NCI-H1092 (cell line): Measurements from ENCODE around the gene EPHB1.

Experiments
- DNase-seq: peaks from one replicate; lab custom pipeline; 2025; lab: John Stamatoyannopoulos, UW

Gene EPHB1

DNA sequence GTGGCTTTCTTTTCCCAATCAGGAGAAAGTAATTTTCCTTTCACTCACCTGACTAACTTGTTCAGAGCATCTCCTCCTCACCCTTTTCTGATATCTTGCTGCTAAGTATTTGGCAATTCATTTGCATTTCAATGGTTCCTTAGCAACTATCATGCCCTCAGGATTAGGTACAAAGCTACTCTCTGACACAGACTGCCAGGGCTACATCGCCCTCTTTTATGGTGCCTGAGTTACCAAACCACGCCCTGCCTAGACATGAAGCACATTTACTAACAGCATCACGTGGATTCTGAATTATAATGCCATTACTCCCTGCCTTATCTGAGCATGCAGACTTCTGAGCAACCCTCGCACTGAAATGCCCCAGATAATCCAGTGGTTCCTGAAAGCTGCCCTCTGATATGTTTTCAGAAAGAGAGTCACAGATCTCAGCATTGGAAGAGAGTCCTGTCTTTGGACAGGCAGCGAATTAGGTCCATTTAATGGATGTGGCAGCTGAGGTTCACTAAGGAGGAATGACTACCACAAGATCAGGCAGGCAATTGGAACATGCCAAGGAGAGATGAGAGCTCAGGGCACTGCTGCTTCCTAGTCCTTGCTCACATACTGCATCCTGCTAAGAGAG, 14.5 kb downstream of the EPHB1 start:
- no peak for DNase-seq

DNA sequence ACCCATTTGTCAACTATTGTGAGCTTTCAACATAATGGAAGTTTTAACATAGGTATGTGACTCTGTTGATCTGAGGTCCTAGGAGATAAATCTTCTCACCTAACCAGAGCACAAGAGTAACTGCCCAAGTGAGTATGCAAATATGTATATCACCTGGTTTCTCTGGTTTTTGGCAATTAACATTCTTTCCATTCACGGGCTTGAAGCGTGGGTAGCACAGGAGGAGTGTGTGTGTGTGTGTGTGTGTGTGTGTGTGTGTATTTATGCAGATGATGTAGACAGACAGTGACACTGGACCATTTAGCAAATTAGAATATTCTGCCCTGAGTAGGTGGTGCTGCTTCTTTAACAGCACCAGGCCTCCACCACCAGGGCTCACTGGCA, 15.0 kb downstream of the EPHB1 start:
- no peak for DNase-seq

DNA sequence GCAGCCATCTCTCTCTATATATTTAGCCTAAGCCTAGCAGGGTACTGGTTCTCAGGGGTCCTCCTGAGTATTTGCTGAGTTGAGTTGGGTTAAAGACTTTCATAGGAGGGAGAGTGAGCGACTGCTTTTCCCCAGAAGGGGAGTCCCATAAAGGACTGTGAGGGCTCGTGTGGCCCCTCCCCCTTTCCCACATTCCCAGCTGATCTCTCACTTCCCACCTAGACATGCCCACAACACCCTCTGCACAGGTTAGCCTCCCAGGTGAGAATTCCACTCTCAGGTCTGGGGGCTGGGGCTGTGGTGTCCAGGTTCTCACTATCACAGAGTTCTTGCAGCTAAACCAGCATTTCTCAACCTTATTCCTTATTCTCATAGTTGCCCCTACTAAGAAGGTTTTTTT, 15.8 kb downstream of the EPHB1 start:
- DNase-seq = no peak

DNA sequence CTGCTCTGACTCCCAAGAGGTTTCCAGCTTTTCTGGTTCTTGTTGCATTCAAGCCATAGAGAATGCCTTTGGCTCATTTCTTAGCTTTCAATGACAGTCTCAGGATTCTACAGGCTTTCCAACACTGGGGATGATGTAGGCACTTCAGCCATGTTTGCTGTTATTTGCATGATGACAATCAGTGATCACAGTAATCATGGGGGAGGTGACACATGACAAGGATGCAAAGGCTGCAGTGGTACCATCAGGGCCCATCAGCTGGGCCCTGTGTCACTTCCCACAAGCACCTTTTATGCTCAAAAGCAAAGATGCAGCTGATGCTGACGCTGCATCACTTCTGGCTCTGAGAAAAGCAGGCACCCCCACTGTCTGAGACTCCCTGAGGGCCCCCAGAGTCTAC, 18.6 kb downstream of the EPHB1 start:
- no peak for DNase-seq

DNA sequence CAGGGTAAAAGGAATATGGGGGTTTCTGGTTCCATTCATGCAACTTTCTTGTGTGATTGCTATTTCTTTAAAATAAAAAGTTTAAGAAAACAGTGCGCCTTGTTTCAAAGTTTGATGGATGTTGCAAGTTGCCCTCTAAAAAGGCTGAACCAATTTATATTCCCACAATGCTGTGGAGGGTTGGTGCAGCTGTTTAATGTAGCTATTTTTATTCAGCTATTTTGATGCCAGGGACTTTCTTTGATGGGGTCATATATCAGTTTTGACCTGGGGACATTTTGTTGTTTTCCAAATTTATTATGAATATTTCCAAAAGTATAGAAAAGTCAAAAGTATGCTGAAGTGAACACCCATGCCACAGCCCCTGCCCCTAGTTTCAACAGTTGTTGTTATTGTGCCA, 20.5 kb downstream of the EPHB1 start:
- no peak for DNase-seq

DNA sequence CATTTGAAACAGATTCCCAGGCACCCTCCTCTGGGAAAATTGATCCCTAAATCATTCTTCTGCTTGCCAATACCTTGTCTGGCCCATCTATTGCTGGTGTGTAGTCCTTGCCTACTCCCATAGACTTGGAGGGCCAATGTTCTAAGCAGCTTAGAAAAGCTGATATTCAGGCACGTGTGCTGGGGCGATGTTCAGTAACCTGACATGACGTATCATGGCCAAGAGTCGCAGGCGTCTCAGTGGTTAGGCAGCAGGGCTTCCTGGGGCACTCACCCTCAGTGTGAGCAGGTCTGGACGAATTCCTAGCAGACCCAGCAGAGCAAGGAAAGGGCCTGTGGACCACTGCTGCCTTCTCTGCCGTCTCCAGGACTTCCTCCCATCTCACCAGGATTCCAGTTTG, 21.6 kb downstream of the EPHB1 start:
- DNase-seq = no peak

DNA sequence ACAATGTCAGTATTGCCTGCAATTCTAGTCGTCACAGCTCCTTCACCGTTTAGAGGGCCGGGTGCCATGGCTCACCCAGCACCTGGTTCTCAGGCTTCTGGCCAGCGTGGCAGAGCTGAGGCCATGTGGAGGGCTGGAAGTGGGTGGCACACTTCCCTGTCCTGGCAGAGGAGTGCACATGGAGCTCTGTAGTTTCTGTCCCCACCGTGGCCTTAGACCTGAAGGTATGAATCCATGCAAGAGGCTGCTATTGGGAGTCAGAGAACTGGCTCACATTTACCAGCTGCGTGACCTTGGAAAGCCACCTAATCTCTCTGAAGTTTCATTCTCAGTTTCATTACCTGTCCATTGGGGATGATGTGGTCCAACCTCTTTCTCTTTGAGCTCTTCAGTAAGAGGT, 22.2 kb downstream of the EPHB1 start:
- no peak for DNase-seq

DNA sequence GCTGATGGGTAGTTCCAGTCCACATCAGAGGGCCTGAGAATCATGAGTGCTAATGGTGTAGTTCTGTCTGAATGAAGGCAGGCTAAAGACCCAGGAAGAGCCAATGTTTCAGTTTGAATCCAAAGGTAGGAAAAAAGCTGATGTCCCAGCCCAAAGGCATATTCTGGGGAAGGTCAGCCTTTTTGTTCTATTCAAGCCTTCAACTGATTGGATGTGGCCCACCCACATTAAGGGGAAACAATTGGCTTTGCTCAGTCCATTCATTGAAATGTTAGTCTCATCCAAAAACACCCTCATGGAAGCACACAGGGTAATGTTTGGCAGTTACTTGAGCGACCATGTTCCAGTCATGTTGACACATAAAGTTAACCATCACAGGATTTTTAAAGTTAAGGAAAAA, 25.9 kb downstream of the EPHB1 start:
- no peak for DNase-seq

DNA sequence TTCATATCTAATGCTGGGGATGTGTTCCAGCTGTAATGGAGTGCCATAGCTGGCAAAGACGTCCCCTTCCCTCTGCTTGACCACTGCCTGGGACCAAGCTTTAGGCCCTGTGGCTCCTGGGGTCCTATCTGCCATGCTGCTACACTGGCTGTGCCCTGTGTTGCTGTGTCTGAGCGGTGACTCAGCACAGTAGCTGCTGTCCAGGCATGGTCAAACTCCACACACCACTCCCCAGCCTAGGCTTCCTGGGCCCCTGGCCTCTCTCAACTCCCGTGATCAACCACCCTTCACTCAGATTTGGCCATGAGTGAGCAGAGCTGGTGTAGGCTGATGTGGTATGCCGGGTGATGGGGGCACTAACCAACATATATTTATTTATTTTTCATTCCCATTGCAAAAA, 27.0 kb downstream of the EPHB1 start:
- DNase-seq = no peak

DNA sequence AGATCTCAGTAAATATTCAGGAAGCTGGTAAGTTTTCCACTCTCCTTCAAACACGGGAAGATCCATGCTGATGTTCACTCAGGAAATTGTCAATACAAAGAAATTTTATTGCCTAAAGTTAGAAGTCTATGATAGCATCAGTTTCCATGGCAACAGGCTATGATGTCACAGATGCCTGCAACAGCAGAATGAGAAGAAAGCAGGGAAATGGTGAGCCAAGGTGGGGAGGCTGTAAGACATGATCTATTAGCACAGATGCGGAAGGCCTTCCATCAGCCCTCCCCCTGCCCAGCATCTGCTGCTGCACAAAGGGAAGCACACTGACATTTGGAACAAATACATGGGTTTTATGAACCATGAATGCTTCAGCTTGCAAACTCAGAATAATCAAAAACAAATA, 28.6 kb downstream of the EPHB1 start:
- no peak for DNase-seq

DNA sequence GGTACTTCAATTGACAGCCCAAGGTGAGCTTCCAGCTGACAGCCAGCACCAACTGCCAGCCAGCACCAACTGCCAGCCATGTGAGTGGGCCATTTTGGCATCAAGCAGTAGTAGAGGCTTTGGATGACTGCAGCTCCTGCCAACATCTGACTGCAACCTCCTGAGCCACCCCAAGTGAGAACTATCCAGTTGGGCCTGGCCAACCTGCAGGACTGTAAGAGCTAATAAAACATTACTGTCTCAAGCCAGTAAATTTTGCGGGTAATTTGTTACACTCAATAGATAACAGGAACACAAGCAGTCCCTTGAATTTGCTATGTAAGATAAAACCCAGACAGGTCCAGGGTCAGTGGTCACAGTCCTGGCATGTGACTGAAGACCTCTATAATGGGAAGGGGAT, 29.7 kb downstream of the EPHB1 start:
- DNase-seq = no peak

DNA sequence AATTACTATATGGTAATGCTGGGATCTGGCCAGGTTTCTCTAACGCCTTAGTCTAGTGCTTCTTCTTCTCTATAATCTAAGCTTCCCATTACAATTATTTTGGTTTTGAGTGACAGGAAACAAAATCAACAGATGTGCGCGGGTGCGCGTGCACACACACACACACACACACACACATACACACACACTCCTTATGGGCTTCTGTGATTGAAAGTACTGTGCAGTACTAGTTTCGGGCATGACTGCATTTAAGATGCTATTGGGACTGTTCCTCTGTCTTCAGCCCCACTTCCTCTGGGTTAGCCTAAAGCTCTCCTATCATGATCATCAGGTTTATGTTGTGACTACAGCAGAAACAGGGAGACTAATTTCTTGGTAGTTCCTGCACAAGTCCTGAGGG, 32.2 kb downstream of the EPHB1 start:
- no peak for DNase-seq

DNA sequence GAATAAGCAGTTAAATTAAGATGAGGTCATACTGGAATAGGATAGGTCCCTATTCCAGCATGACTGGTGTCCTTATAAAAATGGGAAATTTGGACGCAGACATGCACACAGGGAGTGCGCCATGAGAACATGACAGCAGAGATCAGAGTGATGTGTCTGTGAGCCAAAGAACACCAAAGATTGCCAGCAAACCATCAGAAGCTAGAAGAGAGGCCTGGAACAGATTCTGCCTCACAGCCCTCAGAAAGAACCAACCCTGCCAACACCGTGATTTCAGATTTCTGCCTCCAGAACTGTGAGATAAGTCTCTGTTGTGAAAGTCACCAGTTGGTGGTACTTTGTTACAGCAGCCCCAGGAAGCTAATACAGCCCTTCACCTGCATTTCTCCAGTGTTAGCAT, 34.7 kb downstream of the EPHB1 start:
- no peak for DNase-seq

DNA sequence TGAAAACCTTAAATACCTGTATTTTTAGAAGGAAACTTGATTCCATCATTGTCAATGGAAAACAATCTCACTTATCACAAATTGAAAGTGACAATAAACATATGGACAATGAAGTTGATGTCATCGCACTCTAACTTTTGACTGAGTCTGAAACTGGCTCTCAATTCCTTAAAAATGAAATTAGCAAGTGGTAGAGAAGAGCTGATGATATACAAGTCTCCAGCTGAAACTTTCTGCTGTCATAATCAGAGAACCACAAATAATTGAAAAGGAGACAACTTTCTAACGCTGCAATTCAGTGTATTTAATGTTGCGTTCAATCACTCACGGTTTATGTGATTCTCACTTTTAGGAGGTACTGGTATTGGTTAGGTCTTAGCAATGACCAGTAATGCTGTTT, 37.5 kb downstream of the EPHB1 start:
- DNase-seq = no peak

DNA sequence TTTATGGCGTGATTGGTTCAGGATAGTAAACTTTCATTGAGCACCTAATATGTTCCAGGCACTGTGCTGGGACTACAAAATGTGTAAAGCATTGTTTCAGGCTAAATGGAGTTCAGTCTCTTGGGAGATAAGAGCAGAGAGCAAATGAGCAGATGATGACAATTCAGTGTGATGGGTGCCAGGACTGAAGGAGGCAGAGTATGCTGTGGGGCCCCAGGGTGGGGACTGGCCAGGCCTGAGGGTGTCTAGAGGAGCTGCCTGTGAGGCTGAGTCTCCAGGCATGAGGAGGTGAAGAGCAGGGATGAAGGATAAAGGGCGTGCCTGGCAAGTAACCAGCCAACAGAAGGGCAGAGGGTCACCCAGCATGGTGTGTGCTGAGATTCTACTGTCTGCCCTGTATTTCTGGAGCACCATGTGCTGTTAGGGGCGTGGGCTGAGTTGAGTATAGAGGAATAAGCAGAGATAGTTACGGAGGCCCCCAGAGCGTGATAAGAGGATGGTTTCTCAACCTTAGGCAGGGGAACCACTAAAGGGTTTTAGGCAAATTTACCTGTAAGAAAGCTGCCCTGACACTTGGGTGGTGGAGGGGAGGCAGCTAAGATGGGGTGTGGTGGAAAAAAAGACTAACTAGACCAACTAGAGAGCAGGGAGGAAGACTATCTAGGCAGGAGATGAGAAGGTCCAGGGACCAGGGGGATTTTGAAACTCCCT, 38.5 kb downstream of the EPHB1 start:
- no peak for DNase-seq

DNA sequence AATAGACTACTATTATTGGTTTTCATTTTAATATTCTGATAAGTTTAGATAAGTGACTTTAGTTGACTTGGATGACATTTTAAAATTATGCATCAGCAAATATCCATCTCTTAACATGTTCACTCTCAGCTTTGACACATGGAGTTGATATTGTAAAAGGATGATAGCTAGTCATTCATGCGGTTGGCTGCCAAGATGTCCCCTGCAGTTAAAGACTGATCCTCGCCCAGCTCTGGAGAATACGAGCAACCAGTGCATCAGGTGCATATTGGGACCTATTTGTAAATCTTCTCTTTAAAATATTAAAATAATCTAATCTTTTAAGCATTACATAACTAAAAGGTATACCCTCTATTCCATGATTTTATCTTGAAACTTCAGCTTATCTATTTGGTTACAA, 41.9 kb downstream of the EPHB1 start:
- no peak for DNase-seq

DNA sequence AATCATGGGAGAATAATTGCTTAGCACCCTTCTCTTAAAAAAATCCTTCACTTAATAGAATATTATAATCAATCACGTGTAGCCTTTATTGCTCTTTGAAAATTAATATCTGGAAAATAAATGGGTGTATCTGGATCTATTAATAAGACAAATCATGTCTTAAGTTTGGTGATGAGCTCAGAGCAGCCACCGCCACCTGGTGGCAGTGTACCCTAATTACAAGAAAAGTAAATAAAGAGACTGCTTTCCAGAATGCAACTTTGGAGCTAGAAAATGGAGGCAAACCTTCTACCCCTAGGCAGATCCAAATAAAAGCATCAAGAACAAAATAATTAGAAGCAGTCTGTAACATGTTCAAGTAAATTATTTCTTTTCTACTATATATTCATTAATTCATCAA, 43.5 kb downstream of the EPHB1 start:
- DNase-seq = no peak

DNA sequence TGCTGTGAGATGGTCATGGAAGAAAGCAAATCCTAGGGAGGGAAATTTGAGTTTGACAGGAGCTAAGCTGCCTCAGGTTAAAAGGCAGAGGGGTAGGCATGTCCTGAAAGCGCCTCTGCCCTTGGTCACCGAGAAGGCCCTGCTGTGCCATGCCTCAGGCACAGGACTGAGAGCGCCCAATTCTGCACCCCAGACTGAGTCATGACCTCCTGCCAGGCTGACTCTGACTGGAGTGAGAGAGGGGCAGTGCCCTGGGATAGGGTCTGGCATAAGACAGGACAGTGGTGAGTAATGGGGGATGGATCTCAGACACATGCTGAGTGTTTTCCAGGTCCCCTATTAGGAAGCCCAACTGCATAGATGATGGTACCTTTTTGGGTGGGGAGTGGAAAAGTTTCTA, 44.4 kb downstream of the EPHB1 start:
- DNase-seq = no peak

DNA sequence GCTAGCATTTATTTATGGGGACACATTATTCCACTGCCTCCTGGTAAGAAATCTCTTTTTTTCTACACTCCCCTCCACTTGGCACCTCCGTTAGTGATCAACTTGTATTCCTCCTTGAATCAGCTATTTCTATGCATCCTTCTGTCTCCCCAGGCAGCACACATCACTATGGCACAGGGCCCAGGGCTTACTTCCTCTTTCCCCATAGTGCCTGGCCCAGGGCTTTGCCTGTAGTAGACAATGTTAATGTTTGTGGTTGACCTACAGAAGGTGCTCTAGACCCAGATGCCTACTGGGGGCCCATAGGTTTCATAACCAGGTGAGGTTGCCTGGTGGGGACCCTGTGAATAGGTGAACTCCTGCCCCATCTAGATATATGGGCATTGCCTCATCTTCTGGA, 44.9 kb downstream of the EPHB1 start:
- no peak for DNase-seq

DNA sequence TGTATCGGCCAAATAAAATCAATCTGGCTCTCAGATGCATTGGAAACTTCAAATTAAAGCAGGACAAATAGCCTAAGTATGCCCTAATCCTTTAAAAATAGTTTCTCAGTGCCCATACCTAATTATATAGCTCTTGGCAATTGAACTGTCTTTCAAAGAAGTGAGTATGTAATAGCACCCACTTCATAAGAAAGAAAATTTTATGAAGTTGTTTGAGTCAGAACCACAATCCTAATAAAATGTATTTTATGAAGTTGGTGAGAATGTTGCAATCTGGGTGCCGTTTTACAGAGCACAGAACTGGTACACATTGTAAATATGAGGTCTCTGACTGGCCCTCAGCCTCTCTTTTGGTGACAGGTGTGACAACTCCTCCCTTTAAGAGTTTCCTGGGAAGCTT, 45.4 kb downstream of the EPHB1 start:
- DNase-seq = no peak

DNA sequence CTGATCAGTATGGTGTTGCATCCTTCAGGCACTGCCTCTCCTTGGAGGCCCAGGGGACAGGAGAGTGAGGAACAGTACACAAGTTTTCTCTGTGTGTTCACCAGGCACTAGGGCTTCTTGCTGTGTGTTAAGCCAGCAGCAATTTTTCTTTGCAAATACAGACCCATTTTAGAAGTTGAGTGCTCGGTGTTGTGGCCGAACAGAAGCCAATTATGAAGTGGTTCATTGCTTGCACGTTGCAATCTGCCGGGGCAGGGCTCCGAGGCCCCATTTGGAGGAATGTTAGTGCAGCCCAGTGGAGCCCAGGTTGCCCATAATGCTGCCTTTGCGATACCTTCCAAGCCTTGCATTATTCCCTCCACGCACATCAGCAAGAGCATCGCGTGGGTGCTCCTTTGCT, 51.0 kb downstream of the EPHB1 start:
- DNase-seq = no peak

DNA sequence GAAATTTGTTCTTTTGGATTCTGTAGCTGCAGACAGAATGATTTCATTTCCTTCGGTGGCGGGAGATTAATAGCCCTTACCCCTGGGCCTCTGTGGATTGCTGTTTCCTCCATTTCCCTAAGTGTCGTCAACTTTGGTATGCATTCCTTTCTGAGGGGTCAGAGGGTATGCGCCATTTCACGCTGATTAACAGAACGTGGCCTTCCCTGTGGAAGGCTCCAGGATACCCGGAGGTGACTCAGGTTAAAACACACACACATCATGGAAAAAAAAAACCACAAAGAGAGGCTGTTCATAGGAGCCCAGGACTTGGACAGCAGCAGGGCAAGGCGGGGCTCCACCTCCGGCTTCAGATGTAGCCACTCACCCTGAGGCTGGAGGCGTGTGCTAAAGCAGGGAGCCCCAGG, 51.9 kb downstream of the EPHB1 start:
- DNase-seq = no peak

DNA sequence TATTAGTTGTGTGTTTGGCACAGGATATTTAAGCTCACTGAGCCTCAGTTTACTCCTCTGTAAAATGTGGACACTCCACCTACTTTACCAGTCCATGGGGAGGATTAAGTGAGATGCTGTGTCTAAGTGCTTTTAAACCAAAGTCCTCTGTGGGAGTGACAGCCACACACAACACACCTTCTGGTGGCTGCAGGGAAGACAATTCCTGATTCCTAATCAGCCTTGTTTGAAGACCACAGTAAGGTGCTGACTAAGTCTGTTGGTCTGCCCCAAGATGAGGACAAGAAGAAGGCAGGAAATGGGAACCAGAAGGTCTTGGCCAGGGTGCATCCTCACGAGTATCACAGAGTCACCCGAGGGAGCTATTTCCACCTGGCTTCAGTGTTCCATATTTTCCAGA, 52.3 kb downstream of the EPHB1 start:
- DNase-seq = no peak

DNA sequence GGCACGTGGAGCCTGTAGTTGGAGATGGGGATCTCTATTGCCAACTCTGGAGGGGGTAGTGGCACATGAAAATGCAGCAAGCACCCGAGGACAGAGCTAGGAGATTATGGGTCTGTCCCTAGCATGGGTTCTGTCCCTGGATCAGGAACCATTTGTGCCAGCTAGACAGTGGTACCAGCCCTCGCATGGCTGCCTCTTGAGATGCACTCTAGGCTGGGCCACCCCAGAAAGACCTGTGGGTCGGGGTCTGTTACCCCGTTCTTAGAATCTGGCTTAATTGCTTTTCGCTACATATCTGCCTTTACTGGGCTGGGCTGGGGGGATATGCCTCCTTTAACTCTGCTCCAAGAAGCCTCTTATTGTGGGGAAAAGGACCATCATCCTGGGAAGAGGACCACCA, 54.5 kb downstream of the EPHB1 start:
- no peak for DNase-seq
